HCT116 (cell line): ENCODE measurements around the gene MAOB. TPM values are rescaled to one million over a fixed set of nuclear protein-coding genes. Genes with fewer than 3 reads are reported as not detected.

Source experiments
- ATAC-seq: fragments of 200-7000 bp; cut with Tn5 transposase; 2 replicates; pipeline ENCODE4 v1.9.1; 2020; ENCODE audit warnings: mild to moderate bottlenecking, moderate library complexity
- BruUV-seq: library from RNA; stranded (reverse); fragments of 400-500 nt; replicated peaks from 2 replicates; lab custom pipeline; 2021; lab: Mats Ljungman, UMichigan
- CTCF ChIA-PET: fragments of 300-600 bp; sonication (Branson Sonifier 250); formaldehyde crosslinking; loops from one replicate; lab custom pipeline; 2021; ENCODE audit warnings: antibody characterized with exemption; lab: Charles Lee
- POLR2A ChIA-PET: fragments of 300-600, 350-600 bp; sonication (Branson Sonifier 250); formaldehyde crosslinking; loops from one replicate; lab custom pipeline; 2021; ENCODE audit warnings: antibody characterized with exemption; lab: Charles Lee
- RAD21 ChIA-PET, 2 experiments: fragments of 300-600 bp; sonication (Branson Sonifier 250); formaldehyde crosslinking; loops; one replicate each; lab custom pipeline; 2023; ENCODE audit warnings: low total read pairs in 2 of 2; ENCODE audit not compliant: uncharacterized antibody in 2 of 2, unreplicated experiment in 2 of 2, low non-redundant PET in 1 of 2; lab: Charles Lee
- DNase-seq: peaks from one replicate; pipeline ENCODE4 v3.0.0-alpha.2; 2010; ENCODE audit warnings: low read depth, low spot score
- H2AFZ ChIP-seq: fragments of 200-600 bp; shearing (Covaris generic), sonication (generic); 2 replicates; pipeline ENCODE4 v1.6.1; 2017; ENCODE audit warnings: low read depth, mixed run types, mixed read lengths, antibody characterized with exemption, low read length; ENCODE audit not compliant: poor library complexity, severe bottlenecking
- H3K27ac ChIP-seq: 2 replicates; pipeline ENCODE4 v1.5.1; 2012; ENCODE audit warnings: low read depth, low read length
- H3K27me3 ChIP-seq: fragments of 200-600 bp; sonication (generic); 2 replicates; pipeline ENCODE4 v1.6.1; 2016; ENCODE audit warnings: mixed run types, low read length, mixed read lengths; ENCODE audit not compliant: insufficient read depth
- H3K36me3 ChIP-seq, 2 experiments: fragments of 200-500 bp in 1 of 2; fragments of 200-600 bp in 1 of 2; sonication (Bioruptor generic) in 1 of 2; sonication (generic) in 1 of 2; 2 replicates each; pipeline versions ENCODE4 v1.5.1 to v1.6.1; 2014 to 2016; ENCODE audit warnings: low read length in 2 of 2, inconsistent platforms in 1 of 2, mixed read lengths in 1 of 2, mixed run types in 1 of 2; ENCODE audit not compliant: insufficient read depth in 2 of 2, control insufficient read depth in 1 of 2
- H3K4me1 ChIP-seq, 2 experiments: fragments of 200-600 bp in 1 of 2; sonication (generic) in 1 of 2; 2 replicates each; pipeline versions ENCODE4 v1.5.1 to v1.6.1; 2012 to 2017; ENCODE audit warnings: low read length in 2 of 2, inconsistent platforms in 1 of 2, mild to moderate bottlenecking in 1 of 2, mixed read lengths in 1 of 2, mixed run types in 1 of 2, moderate library complexity in 1 of 2; ENCODE audit not compliant: insufficient read depth in 2 of 2, control insufficient read depth in 1 of 2
- H3K4me2 ChIP-seq: fragments of 200-600 bp; sonication (generic); 2 replicates; pipeline ENCODE4 v1.6.1; 2017; ENCODE audit warnings: mixed run types, low read length, mixed read lengths
- H3K4me3 ChIP-seq, 2 experiments: fragments of 200-600 bp in 1 of 2; sonication (generic) in 1 of 2; replicated peaks in 1 of 2; 2 replicates each; pipeline ENCODE4 v1.5.1; 2011 to 2016; ENCODE audit warnings: low read length in 2 of 2, control low read depth in 1 of 2, low read depth in 1 of 2, mild to moderate bottlenecking in 1 of 2, mixed read lengths in 1 of 2, mixed run types in 1 of 2
- H3K79me2 ChIP-seq: fragments of 200-600 bp; sonication (generic); 2 replicates; pipeline ENCODE4 v1.6.1; 2017; ENCODE audit warnings: mild to moderate bottlenecking, mixed run types, low read length, moderate library complexity, mixed read lengths; ENCODE audit not compliant: insufficient read depth
- H3K9ac ChIP-seq: fragments of 200-600 bp; sonication (generic); 2 replicates; pipeline ENCODE4 v1.6.1; 2016; ENCODE audit warnings: low read length, mixed read lengths
- H3K9me2 ChIP-seq: fragments of 200-600 bp; sonication (generic), shearing (Covaris generic); 2 replicates; pipeline ENCODE4 v1.6.1; 2017; ENCODE audit warnings: mixed run types, mild to moderate bottlenecking, moderate library complexity; ENCODE audit not compliant: insufficient read depth
- H3K9me3 ChIP-seq, 2 experiments: fragments of 200-500 bp in 1 of 2; fragments of 200-600 bp in 1 of 2; sonication (Bioruptor generic) in 1 of 2; sonication (generic) in 1 of 2; 2 replicates each; pipeline ENCODE4 v1.6.1; 2014 to 2017; ENCODE audit warnings: low read length in 2 of 2, mixed read lengths in 2 of 2, inconsistent platforms in 1 of 2, low read depth in 1 of 2, mild to moderate bottlenecking in 1 of 2, mixed run types in 1 of 2, moderate library complexity in 1 of 2; ENCODE audit not compliant: control insufficient read depth in 1 of 2, insufficient read depth in 1 of 2
- H4K20me1 ChIP-seq: fragments of 200-600 bp; sonication (generic), shearing (Covaris generic); 2 replicates; pipeline ENCODE4 v1.6.1; 2017; ENCODE audit warnings: mixed run types, mild to moderate bottlenecking, moderate library complexity; ENCODE audit not compliant: insufficient read depth
- CBX3 ChIP-seq: IDR thresholded peaks from 2 replicates; pipeline ENCODE4 v1.6.1; 2012; ENCODE audit warnings: low read depth
- CEBPB ChIP-seq: IDR thresholded peaks from 2 replicates; pipeline ENCODE4 v1.6.1; 2012; ENCODE audit warnings: low read depth
- ELF1 ChIP-seq: IDR thresholded peaks from 2 replicates; pipeline ENCODE4 v1.6.1; 2012; ENCODE audit warnings: low read depth, borderline replicate concordance
- EZH2 ChIP-seq: fragments of 200-600 bp; sonication (generic); IDR thresholded peaks from 2 replicates; pipeline ENCODE4 v1.6.1; 2017; ENCODE audit warnings: antibody characterized with exemption, mixed run types
- EZH2phosphoT487 ChIP-seq: fragments of 200-600 bp; IDR thresholded peaks from 2 replicates; pipeline ENCODE4 v1.6.1; 2018; ENCODE audit warnings: antibody characterized with exemption, borderline replicate concordance
- FOSL1 ChIP-seq: IDR thresholded peaks from 2 replicates; pipeline ENCODE4 v1.6.1; 2012; ENCODE audit warnings: low read depth
- JUND ChIP-seq: IDR thresholded peaks from 2 replicates; pipeline ENCODE4 v1.6.1; 2012
- POLR2A ChIP-seq: IDR thresholded peaks from 2 replicates; pipeline ENCODE4 v1.7.0; 2011; ENCODE audit warnings: borderline replicate concordance; ENCODE audit not compliant: insufficient read depth, insufficient read length; ENCODE audit errors: extremely low read depth
- POLR2AphosphoS5 ChIP-seq: IDR thresholded peaks from 2 replicates; pipeline ENCODE4 v1.6.1; 2011; ENCODE audit warnings: mild to moderate bottlenecking, low read depth, low read length, moderate library complexity
- RAD21 ChIP-seq: IDR thresholded peaks from 2 replicates; pipeline ENCODE4 v1.6.1; 2012; ENCODE audit warnings: low read depth, mild to moderate bottlenecking
- SIN3A ChIP-seq: IDR thresholded peaks from 2 replicates; pipeline ENCODE4 v1.6.1; 2012; ENCODE audit warnings: low read depth
- SP1 ChIP-seq: IDR thresholded peaks from 2 replicates; pipeline ENCODE4 v1.6.1; 2012; ENCODE audit warnings: low read depth
- TCF7L2 ChIP-seq: IDR thresholded peaks from 2 replicates; pipeline ENCODE4 v1.7.0; 2011; ENCODE audit warnings: borderline replicate concordance, inconsistent platforms; ENCODE audit not compliant: insufficient read depth, insufficient read length; ENCODE audit errors: extremely low read depth
- YY1 ChIP-seq: IDR thresholded peaks from 2 replicates; pipeline ENCODE4 v1.6.1; 2011; ENCODE audit warnings: low read length, low read depth, moderate library complexity, mild to moderate bottlenecking; ENCODE audit not compliant: insufficient replicate concordance; ENCODE audit errors: extremely low read depth
- ZFX ChIP-seq: fragments of 450-650 bp; IDR thresholded peaks from 2 replicates; pipeline ENCODE4 v1.6.1; 2017
- ZNF274 ChIP-seq: fragments of 200-500 bp; sonication (Bioruptor generic); IDR thresholded peaks from 2 replicates; pipeline ENCODE4 v1.6.1; 2014; ENCODE audit warnings: mild to moderate bottlenecking, low read depth, low read length, inconsistent platforms
- intact Hi-C: fragments of 100-400 bp; cut with micrococcal nuclease; formaldehyde crosslinking; loops from 2 replicates; pipeline ENCODE4 v1.10.0; 2022
- total RNA-seq: library from RNA; stranded (reverse); gene quantifications from one replicate; pipeline ENCODE4 v1.2.1, GENCODE V29; 2021; ENCODE audit not compliant: unreplicated experiment
- TF ChIP-seq, protein P1 (sequence below): IDR thresholded peaks from 2 replicates; pipeline ENCODE4 v1.6.1; 2012
- TF ChIP-seq, protein P2 (sequence below): IDR thresholded peaks from 2 replicates; pipeline ENCODE4 v1.6.1; 2012
- TF ChIP-seq, protein P3 (sequence below), 3 experiments: fragments of 200-600 bp in 1 of 3; sonication (generic) in 1 of 3; IDR thresholded peaks in 2 of 3; conservative IDR thresholded peaks in 1 of 3; 2 replicates each; pipeline ENCODE4 v1.5.1; 2012 to 2017; ENCODE audit warnings: low read depth in 2 of 3, low read length in 2 of 3, antibody characterized with exemption in 1 of 3, borderline replicate concordance in 1 of 3, control low read depth in 1 of 3, mild to moderate bottlenecking in 1 of 3, mixed read lengths in 1 of 3, mixed run types in 1 of 3, moderate library complexity in 1 of 3; ENCODE audit not compliant: insufficient read depth in 1 of 3
- TF ChIP-seq, protein P4 (sequence below): IDR thresholded peaks from 2 replicates; pipeline ENCODE4 v1.6.1; 2012; ENCODE audit warnings: low read depth
- TF ChIP-seq, protein P5 (sequence below): IDR thresholded peaks from 2 replicates; pipeline ENCODE4 v1.6.1; 2011; ENCODE audit warnings: mild to moderate bottlenecking, low read length, moderate library complexity; ENCODE audit not compliant: insufficient replicate concordance; ENCODE audit errors: extremely low read depth

The MAOB gene
- total RNA-seq, 1 experiment from 2014 or later: 28.2 TPM

DNA sequence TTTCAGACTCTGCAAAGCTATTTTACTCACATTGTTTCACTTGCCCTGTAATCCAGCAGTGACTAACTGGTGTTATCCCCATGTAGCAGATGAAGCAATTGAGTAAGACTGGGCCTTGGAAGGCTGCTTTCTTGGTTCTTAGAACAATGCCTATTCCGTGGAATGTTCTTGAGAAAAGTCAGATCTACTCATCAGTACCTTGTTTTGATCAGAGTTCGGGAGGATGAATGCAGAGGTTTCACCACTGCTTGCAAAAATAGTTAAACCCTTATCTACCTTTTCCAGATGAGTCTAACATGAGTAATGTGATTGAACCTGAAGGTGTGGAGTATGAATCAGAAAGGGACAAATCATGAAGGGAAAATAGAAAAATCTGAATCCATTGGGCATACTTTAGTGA lies 1.8 kb downstream of the MAOB start:
- ATAC-seq: peak; percentile 49
- POLR2A ChIA-PET: no interaction called here
- TF ChIP-seq ZFX (no peak), ZNF274 (no peak), SIN3A (0 out of 2 replicates have a peak, but pooled peaks have one; percentile 34), POLR2A (no peak), ELF1 (no peak), CEBPB (peak; percentile 80), EZH2phosphoT487 (no peak), SP1 (peak; percentile 64), TCF7L2 (no peak), CBX3 (peak; percentile 60), YY1 (no peak), POLR2AphosphoS5 (no peak), EZH2 (no peak), JUND (peak; percentile 78), RAD21 (no peak), FOSL1 (peak; percentile 89)
- TF ChIP-seq, protein P1, sequence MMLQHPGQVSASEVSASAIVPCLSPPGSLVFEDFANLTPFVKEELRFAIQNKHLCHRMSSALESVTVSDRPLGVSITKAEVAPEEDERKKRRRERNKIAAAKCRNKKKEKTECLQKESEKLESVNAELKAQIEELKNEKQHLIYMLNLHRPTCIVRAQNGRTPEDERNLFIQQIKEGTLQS: no peak
- TF ChIP-seq, protein P2, sequence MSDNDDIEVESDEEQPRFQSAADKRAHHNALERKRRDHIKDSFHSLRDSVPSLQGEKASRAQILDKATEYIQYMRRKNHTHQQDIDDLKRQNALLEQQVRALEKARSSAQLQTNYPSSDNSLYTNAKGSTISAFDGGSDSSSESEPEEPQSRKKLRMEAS: no peak; the same call in 1 of the 2 replicates
- TF ChIP-seq, protein P3, sequence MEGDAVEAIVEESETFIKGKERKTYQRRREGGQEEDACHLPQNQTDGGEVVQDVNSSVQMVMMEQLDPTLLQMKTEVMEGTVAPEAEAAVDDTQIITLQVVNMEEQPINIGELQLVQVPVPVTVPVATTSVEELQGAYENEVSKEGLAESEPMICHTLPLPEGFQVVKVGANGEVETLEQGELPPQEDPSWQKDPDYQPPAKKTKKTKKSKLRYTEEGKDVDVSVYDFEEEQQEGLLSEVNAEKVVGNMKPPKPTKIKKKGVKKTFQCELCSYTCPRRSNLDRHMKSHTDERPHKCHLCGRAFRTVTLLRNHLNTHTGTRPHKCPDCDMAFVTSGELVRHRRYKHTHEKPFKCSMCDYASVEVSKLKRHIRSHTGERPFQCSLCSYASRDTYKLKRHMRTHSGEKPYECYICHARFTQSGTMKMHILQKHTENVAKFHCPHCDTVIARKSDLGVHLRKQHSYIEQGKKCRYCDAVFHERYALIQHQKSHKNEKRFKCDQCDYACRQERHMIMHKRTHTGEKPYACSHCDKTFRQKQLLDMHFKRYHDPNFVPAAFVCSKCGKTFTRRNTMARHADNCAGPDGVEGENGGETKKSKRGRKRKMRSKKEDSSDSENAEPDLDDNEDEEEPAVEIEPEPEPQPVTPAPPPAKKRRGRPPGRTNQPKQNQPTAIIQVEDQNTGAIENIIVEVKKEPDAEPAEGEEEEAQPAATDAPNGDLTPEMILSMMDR (IDR thresholded peaks at IDR 0.05 in 2 of 3, conservative IDR thresholded peaks at IDR 0.05 in 1 of 3; ENCODE audit: borderline replicate concordance in 1 of 3, insufficient read depth in 1 of 3, low read depth in 2 of 3, low read length in 2 of 3): no peak
- TF ChIP-seq, protein P4, sequence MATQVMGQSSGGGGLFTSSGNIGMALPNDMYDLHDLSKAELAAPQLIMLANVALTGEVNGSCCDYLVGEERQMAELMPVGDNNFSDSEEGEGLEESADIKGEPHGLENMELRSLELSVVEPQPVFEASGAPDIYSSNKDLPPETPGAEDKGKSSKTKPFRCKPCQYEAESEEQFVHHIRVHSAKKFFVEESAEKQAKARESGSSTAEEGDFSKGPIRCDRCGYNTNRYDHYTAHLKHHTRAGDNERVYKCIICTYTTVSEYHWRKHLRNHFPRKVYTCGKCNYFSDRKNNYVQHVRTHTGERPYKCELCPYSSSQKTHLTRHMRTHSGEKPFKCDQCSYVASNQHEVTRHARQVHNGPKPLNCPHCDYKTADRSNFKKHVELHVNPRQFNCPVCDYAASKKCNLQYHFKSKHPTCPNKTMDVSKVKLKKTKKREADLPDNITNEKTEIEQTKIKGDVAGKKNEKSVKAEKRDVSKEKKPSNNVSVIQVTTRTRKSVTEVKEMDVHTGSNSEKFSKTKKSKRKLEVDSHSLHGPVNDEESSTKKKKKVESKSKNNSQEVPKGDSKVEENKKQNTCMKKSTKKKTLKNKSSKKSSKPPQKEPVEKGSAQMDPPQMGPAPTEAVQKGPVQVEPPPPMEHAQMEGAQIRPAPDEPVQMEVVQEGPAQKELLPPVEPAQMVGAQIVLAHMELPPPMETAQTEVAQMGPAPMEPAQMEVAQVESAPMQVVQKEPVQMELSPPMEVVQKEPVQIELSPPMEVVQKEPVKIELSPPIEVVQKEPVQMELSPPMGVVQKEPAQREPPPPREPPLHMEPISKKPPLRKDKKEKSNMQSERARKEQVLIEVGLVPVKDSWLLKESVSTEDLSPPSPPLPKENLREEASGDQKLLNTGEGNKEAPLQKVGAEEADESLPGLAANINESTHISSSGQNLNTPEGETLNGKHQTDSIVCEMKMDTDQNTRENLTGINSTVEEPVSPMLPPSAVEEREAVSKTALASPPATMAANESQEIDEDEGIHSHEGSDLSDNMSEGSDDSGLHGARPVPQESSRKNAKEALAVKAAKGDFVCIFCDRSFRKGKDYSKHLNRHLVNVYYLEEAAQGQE: no peak
- TF ChIP-seq, protein P5, sequence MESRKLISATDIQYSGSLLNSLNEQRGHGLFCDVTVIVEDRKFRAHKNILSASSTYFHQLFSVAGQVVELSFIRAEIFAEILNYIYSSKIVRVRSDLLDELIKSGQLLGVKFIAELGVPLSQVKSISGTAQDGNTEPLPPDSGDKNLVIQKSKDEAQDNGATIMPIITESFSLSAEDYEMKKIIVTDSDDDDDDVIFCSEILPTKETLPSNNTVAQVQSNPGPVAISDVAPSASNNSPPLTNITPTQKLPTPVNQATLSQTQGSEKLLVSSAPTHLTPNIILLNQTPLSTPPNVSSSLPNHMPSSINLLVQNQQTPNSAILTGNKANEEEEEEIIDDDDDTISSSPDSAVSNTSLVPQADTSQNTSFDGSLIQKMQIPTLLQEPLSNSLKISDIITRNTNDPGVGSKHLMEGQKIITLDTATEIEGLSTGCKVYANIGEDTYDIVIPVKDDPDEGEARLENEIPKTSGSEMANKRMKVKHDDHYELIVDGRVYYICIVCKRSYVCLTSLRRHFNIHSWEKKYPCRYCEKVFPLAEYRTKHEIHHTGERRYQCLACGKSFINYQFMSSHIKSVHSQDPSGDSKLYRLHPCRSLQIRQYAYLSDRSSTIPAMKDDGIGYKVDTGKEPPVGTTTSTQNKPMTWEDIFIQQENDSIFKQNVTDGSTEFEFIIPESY: no peak

More for the DNA sequence above, 1.8 kb downstream of the MAOB start:
- peak overlapping the region in 1 of 2 experiments; percentile 59; a peak in 2 of 4 replicates for H3K4me3 ChIP-seq
- TSS peak; percentile 36 for BruUV-seq
- H4K20me1 ChIP-seq: no peaks in the 10 kb centered on the region
- H3K79me2 ChIP-seq: no peaks in the 10 kb centered on the region
- peak overlapping the region; percentile 59; the same call in 1 of the 2 replicates for H3K9ac ChIP-seq
- DNase-seq: peak; percentile 48
- peaks cover 19 to 41% of the 10 kb centered on the region in 2 experiments for H3K4me1 ChIP-seq
- peak overlapping the region; percentile 80 for H3K4me2 ChIP-seq
- no peaks in the 10 kb centered on the region for H3K27me3 ChIP-seq
- CTCF ChIA-PET: no interaction called here
- H2AFZ ChIP-seq: no peak overlapping the region
- RAD21 ChIA-PET: no interaction called here
- no peaks in the 10 kb centered on the region for H3K36me3 ChIP-seq
- peak overlapping the region; percentile 71; the same call in 1 of the 2 replicates for H3K27ac ChIP-seq
- intact Hi-C loops: no loop called here
- H3K9me2 ChIP-seq: no peaks in the 10 kb centered on the region
- no peaks in the 10 kb centered on the region for H3K9me3 ChIP-seq
